Natural killer cell (primary cell): ENCODE results near the gene RBMS3. TPM values are rescaled to one million over a fixed set of nuclear protein-coding genes. Genes with fewer than 3 reads are reported as not detected.
"Not testable (repeated sequence)": the region's sequence is repeated elsewhere in the genome, so short reads cannot be mapped to it uniquely, and the experiment has no call there.

Source experiments
- ATAC-seq, 3 donors: fragments of 150-1000 bp in 2 of 3; fragments of 200-7000 bp in 1 of 3; cut with Tn5 transposase; 1 replicate in 1 of 3; 2 replicates in 2 of 3; pipeline ENCODE4 v1.10.0; 2021; ENCODE audit warnings: mild to moderate bottlenecking in 2 of 3, moderate library complexity in 2 of 3
- DNase-seq, 2 donors: peaks; one replicate each; pipeline versions ENCODE4 v3.0.0 to v3.0.0-alpha.2; 2013 to 2021; ENCODE audit warnings: mixed read lengths in 1 of 2
- H3K27ac ChIP-seq: one replicate; pipeline ENCODE4 v1.5.1; 2013; ENCODE audit warnings: mild to moderate bottlenecking, low read length
- H3K27me3 ChIP-seq: one replicate; pipeline ENCODE4 v1.6.1; 2013; ENCODE audit warnings: low read length; ENCODE audit not compliant: control insufficient read depth, insufficient read depth
- H3K36me3 ChIP-seq: one replicate; pipeline ENCODE4 v1.6.1; 2013; ENCODE audit warnings: low read length; ENCODE audit not compliant: control insufficient read depth, insufficient read depth
- H3K4me1 ChIP-seq: one replicate; pipeline ENCODE4 v1.6.1; 2013; ENCODE audit warnings: low read length; ENCODE audit not compliant: control insufficient read depth, insufficient read depth
- H3K4me3 ChIP-seq: one replicate; pipeline ENCODE4 v1.5.1; 2013; ENCODE audit warnings: low read length
- H3K9me3 ChIP-seq: one replicate; pipeline ENCODE4 v1.6.1; 2013; ENCODE audit warnings: low read length; ENCODE audit not compliant: control insufficient read depth, insufficient read depth
- H3K27ac Mint-ChIP-seq, 2 donors: one replicate each; pipeline ENCODE4 v1.8.0; 2022; ENCODE audit warnings: mild to moderate bottlenecking in 2 of 2, mixed read lengths in 2 of 2, moderate library complexity in 1 of 2
- H3K27me3 Mint-ChIP-seq, 2 donors: one replicate each; pipeline ENCODE4 v1.8.0; 2022; ENCODE audit warnings: low read depth in 2 of 2, mixed read lengths in 2 of 2
- H3K36me3 Mint-ChIP-seq: one replicate; pipeline ENCODE4 v1.8.0; 2022; ENCODE audit warnings: mixed read lengths
- H3K4me1 Mint-ChIP-seq, 2 donors: one replicate each; pipeline ENCODE4 v1.8.0; 2022; ENCODE audit warnings: mixed read lengths in 2 of 2
- H3K4me3 Mint-ChIP-seq: one replicate; pipeline ENCODE4 v1.8.0; 2022; ENCODE audit warnings: mild to moderate bottlenecking, moderate library complexity, mixed read lengths
- H3K9me3 Mint-ChIP-seq, 2 donors: one replicate each; pipeline ENCODE4 v1.8.0; 2022; ENCODE audit warnings: mixed read lengths in 2 of 2
- CTCF ChIP-seq: fragments of 200-600 bp; IDR thresholded peaks from one replicate; pipeline ENCODE4 v1.8.0; 2022; ENCODE audit warnings: antibody characterized with exemption
- WGBS: methylation state at CpG from one replicate; pipeline ENCODE4 v1.1.7; 2013; ENCODE audit warnings: missing lambda C conversion rate; ENCODE audit not compliant: insufficient coverage; 5-methylcytosine and 5-hydroxymethylcytosine counted together
- intact Hi-C: fragments of 100-400 bp; cut with micrococcal nuclease; formaldehyde crosslinking; loops from one replicate; pipeline ENCODE4 v1.14.2; 2022
- total RNA-seq, 4 donors: library from RNA; stranded (reverse); fragments of 120-200 nt in 1 of 4; gene quantifications; one replicate each; pipeline versions ENCODE4 v1.2.3 to v1.2.4, GENCODE V29; 2013 to 2022

The RBMS3 gene
- total RNA-seq, 3 donors from 2014 or later (not counting 1 experiment from before 2014, with no cell fraction given) = 0.16 TPM; not detected in 2

GRCh38 chr3:29516164-29516563 lies 235.3 kb downstream of the RBMS3 start:
- H3K4me1 ChIP-seq = no peaks in the 10 kb centered on the region
- H3K4me3 Mint-ChIP-seq = no peak overlapping the region
- DNase-seq (no peak), ATAC-seq (no peak)
- H3K27ac Mint-ChIP-seq = no peak overlapping the region
- no peaks in the 10 kb centered on the region for H3K36me3 ChIP-seq
- H3K9me3 ChIP-seq = no peaks in the 10 kb centered on the region
- H3K4me1 Mint-ChIP-seq = no peaks in the 10 kb centered on the region
- no peaks in the 10 kb centered on the region for H3K27me3 Mint-ChIP-seq
- H3K27me3 ChIP-seq = no peaks in the 10 kb centered on the region
- H3K9me3 Mint-ChIP-seq = peaks cover 11 to 12% of the 10 kb centered on the region in 2 donors
- no peak overlapping the region for H3K4me3 ChIP-seq
- intact Hi-C loops = no loop called here
- TF ChIP-seq CTCF = no peak
- no peak overlapping the region for H3K27ac ChIP-seq
- WGBS = 97% methylated on average over 3 of the region's 4 CpGs
- no peaks in the 10 kb centered on the region for H3K36me3 Mint-ChIP-seq

- Mint-ChIP-seq H3K9me3 (peaks cover 8 to 10% of the 10 kb centered on the region in 2 donors), H3K27ac (no peak overlapping the region), H3K36me3 (no peaks in the 10 kb centered on the region), H3K4me3 (no peak overlapping the region), H3K4me1 (no peaks in the 10 kb centered on the region), H3K27me3 (no peaks in the 10 kb centered on the region)
- Histone ChIP-seq H3K4me3 (no peak overlapping the region), H3K27ac (no peak overlapping the region), H3K36me3 (no peaks in the 10 kb centered on the region), H3K4me1 (no peaks in the 10 kb centered on the region), H3K9me3 (no peaks in the 10 kb centered on the region), H3K27me3 (no peaks in the 10 kb centered on the region)
- 94% methylated on average over 3 of the region's 3 CpGs for WGBS
- ATAC-seq (no peak), DNase-seq (no peak)
- no peak for TF ChIP-seq CTCF
- intact Hi-C loops = no loop called here
These were observed 239.9 kb downstream of the RBMS3 start for GRCh38 chr3:29520764-29521163.

GRCh38 chr3:29521293-29521692 lies 240.4 kb downstream of the RBMS3 start:
- Mint-ChIP-seq H3K27me3 (no peaks in the 10 kb centered on the region), H3K4me1 (no peaks in the 10 kb centered on the region), H3K4me3 (no peak overlapping the region), H3K27ac (no peak overlapping the region), H3K9me3 (peaks cover 3 to 8% of the 10 kb centered on the region in 2 donors), H3K36me3 (no peaks in the 10 kb centered on the region)
- Histone ChIP-seq H3K9me3 (no peaks in the 10 kb centered on the region), H3K4me3 (no peak overlapping the region), H3K27me3 (no peaks in the 10 kb centered on the region), H3K27ac (no peak overlapping the region), H3K4me1 (no peaks in the 10 kb centered on the region), H3K36me3 (no peaks in the 10 kb centered on the region)
- ATAC-seq (no peak), DNase-seq (no peak)
- 83% methylated on average over 1 of the region's 1 CpG for WGBS
- intact Hi-C loops = no loop called here
- no peak for TF ChIP-seq CTCF

- Histone ChIP-seq H3K9me3 (no peaks in the 10 kb centered on the region), H3K4me3 (no peak overlapping the region), H3K4me1 (no peaks in the 10 kb centered on the region), H3K27ac (no peak overlapping the region), H3K27me3 (no peaks in the 10 kb centered on the region), H3K36me3 (no peaks in the 10 kb centered on the region)
- H3K4me3 Mint-ChIP-seq = no peak overlapping the region
- no peaks in the 10 kb centered on the region for H3K4me1 Mint-ChIP-seq
- DNase-seq (no peak), ATAC-seq (no peak)
- no peak for TF ChIP-seq CTCF
- H3K27ac Mint-ChIP-seq = no peak overlapping the region
- peaks cover 7 to 8% of the 10 kb centered on the region in 2 donors for H3K9me3 Mint-ChIP-seq
- 86% methylated on average over 2 of the region's 2 CpGs for WGBS
- no peaks in the 10 kb centered on the region for H3K36me3 Mint-ChIP-seq
- intact Hi-C loops = no loop called here
- H3K27me3 Mint-ChIP-seq = no peaks in the 10 kb centered on the region
These were observed 240.9 kb downstream of the RBMS3 start for GRCh38 chr3:29521751-29522150.

GRCh38 chr3:29524433-29524832 lies 243.6 kb downstream of the RBMS3 start:
- H3K9me3 ChIP-seq, H3K36me3 Mint-ChIP-seq, H3K36me3 ChIP-seq, H3K4me3 Mint-ChIP-seq, H3K4me3 ChIP-seq, H3K27me3 Mint-ChIP-seq, intact Hi-C loops, H3K27ac Mint-ChIP-seq, H3K4me1 Mint-ChIP-seq, H3K27ac ChIP-seq, H3K4me1 ChIP-seq, H3K27me3 ChIP-seq, DNase-seq, ATAC-seq, H3K9me3 Mint-ChIP-seq: not testable (repeated sequence)
- WGBS = 91% methylated on average over 10 of the region's 10 CpGs
